DMS53 treated with DMSO at 0.1 percent for 48 hours (cell line): ENCODE measurements around the gene POLR2B.

Experiments used
- DNase-seq: peaks from one replicate; lab custom pipeline; 2025; ENCODE audit not compliant: unreplicated experiment; lab: John Stamatoyannopoulos, UW

POLR2B gene

DNA sequence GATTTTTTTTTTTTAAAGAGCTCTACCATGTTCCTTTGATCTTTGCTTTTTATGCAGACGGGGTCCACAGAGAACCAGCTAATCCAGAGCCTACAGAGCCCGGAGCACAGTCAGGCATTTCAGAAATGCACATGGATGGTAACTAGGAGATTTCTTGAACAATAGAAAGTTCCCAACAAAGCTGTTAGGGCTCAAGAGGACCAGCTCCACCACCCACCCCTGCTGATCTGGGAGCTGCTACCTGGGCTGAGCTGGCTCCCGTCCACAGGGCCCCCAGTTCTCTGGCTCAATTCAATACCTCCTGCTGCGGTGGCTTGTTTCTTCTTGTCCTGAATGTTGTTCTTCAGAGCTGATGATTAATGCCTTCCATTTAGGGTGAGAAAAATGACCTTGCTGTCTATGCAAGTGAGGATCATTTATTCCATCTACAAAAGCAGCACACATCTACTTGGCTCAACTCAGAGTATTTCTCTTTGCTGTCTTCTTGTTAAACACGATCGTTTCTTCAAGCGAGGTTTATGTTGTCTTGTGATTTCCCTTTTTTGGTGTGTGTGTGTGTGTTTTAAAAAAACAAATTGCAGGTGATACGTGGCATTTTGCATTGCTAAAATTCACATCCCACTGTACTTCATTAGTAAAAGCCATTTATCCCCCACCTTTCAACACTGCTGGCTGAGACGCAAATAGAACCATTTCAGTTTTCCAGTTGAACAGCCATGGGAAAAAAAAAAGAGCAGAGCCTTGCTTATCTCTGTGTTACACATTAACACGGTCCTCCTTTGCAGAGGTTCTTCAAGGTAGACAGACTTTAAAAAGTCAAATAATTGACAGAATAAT is 100.2 kb downstream of the POLR2B start:
- no peak for DNase-seq
